ENCODE data around the gene FAM9A.

- TF ChIP-seq, protein P1, sequence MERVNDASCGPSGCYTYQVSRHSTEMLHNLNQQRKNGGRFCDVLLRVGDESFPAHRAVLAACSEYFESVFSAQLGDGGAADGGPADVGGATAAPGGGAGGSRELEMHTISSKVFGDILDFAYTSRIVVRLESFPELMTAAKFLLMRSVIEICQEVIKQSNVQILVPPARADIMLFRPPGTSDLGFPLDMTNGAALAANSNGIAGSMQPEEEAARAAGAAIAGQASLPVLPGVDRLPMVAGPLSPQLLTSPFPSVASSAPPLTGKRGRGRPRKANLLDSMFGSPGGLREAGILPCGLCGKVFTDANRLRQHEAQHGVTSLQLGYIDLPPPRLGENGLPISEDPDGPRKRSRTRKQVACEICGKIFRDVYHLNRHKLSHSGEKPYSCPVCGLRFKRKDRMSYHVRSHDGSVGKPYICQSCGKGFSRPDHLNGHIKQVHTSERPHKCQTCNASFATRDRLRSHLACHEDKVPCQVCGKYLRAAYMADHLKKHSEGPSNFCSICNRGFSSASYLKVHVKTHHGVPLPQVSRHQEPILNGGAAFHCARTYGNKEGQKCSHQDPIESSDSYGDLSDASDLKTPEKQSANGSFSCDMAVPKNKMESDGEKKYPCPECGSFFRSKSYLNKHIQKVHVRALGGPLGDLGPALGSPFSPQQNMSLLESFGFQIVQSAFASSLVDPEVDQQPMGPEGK (CRISPR knock-in tag; IDR thresholded peaks at IDR 0.05; ENCODE audit: borderline replicate concordance), result no peak
- TF ChIP-seq, protein P2, sequence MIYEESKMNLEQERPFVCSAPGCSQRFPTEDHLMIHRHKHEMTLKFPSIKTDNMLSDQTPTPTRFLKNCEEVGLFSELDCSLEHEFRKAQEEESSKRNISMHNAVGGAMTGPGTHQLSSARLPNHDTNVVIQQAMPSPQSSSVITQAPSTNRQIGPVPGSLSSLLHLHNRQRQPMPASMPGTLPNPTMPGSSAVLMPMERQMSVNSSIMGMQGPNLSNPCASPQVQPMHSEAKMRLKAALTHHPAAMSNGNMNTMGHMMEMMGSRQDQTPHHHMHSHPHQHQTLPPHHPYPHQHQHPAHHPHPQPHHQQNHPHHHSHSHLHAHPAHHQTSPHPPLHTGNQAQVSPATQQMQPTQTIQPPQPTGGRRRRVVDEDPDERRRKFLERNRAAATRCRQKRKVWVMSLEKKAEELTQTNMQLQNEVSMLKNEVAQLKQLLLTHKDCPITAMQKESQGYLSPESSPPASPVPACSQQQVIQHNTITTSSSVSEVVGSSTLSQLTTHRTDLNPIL (CRISPR knock-in tag; IDR thresholded peaks at IDR 0.05; ENCODE audit: low read depth), result no peak
- TF ChIP-seq ZFP30 (CRISPR knock-in tag; IDR thresholded peaks at IDR 0.05) (no peak), ISL1 (CRISPR knock-in tag; IDR thresholded peaks at IDR 0.05) (no peak), SNAI2 (CRISPR knock-in tag; IDR thresholded peaks at IDR 0.05) (no peak), ARNTL (CRISPR knock-in tag; IDR thresholded peaks at IDR 0.05; ENCODE audit: borderline replicate concordance, low read depth) (no peak), OSR1 (CRISPR knock-in tag; IDR thresholded peaks at IDR 0.05) (no peak), PPARA (CRISPR knock-in tag; IDR thresholded peaks at IDR 0.05; ENCODE audit: borderline replicate concordance) (no peak)
Observed at GRCh38 chrX:8755813-8756212, 45.4 kb downstream of the FAM9A start.

Measured in SK-N-SH treated with all-trans-retinoic acid at 6 μM for 48 hours (cell line).